DMS153 (cell line): ENCODE data around the gene SETDB1.
"Not testable (repeated sequence)": the region's sequence is repeated elsewhere in the genome, so short reads cannot be mapped to it uniquely, and the experiment has no call there.

ENCODE experiments used
- DNase-seq: peaks from one replicate; lab custom pipeline; 2025; lab: John Stamatoyannopoulos, UW

The SETDB1 gene

GRCh38 chr1:150926097-150926741, at the start of gene SETDB1:
Gene SETDB1, plus strand, starts transcription at chr1:150926363. Its CDS starts 1,352 bp downstream, at chr1:150927715.
- peak; percentile 98 for DNase-seq

GRCh38 chr1:150878931-150879330, 47.2 kb upstream of the SETDB1 start:
- not testable (repeated sequence) for DNase-seq

GRCh38 chr1:150881331-150882070, 44.7 kb upstream of the SETDB1 start:
- DNase-seq: no peak

GRCh38 chr1:150883121-150883520, 43.0 kb upstream of the SETDB1 start:
- DNase-seq: not testable (repeated sequence)

GRCh38 chr1:150887018-150887417, 39.1 kb upstream of the SETDB1 start, which contains the start of gene CTXND2:
Gene CTXND2, plus strand, starts transcription at chr1:150887136. Its CDS starts 25,179 bp downstream, at chr1:150912315.
- no peak for DNase-seq

- no peak for DNase-seq
Measured at GRCh38 chr1:150888727-150889126, 37.4 kb upstream of the SETDB1 start.

GRCh38 chr1:150890033-150890416, 36.1 kb upstream of the SETDB1 start:
- no peak for DNase-seq

- no peak for DNase-seq
Measured at GRCh38 chr1:150893336-150893913, 32.7 kb upstream of the SETDB1 start.

- DNase-seq: no peak
Measured at GRCh38 chr1:150895618-150896017, 30.5 kb upstream of the SETDB1 start.

GRCh38 chr1:150899795-150900194, 26.4 kb upstream of the SETDB1 start:
- DNase-seq: not testable (repeated sequence)

- DNase-seq: no peak
Measured at GRCh38 chr1:150902346-150902745, 23.8 kb upstream of the SETDB1 start.

GRCh38 chr1:150902751-150903150, 23.4 kb upstream of the SETDB1 start:
- DNase-seq: no peak

- DNase-seq: no peak
Measured at GRCh38 chr1:150905301-150905700, 20.9 kb upstream of the SETDB1 start.

GRCh38 chr1:150906329-150906728, 19.8 kb upstream of the SETDB1 start:
- no peak for DNase-seq

- no peak for DNase-seq
Measured at GRCh38 chr1:150906813-150907212, 19.4 kb upstream of the SETDB1 start.

GRCh38 chr1:150909585-150910180, 16.5 kb upstream of the SETDB1 start:
- DNase-seq: no peak

- no peak for DNase-seq
Measured at GRCh38 chr1:150912623-150913022, 13.5 kb upstream of the SETDB1 start.

GRCh38 chr1:150917387-150917786, 8.8 kb upstream of the SETDB1 start:
- DNase-seq: no peak

- peak; percentile 77 for DNase-seq
Measured at GRCh38 chr1:150922519-150922975, 3.6 kb upstream of the SETDB1 start.

GRCh38 chr1:150925080-150925479, 1.1 kb upstream of the SETDB1 start:
- DNase-seq: no peak

- DNase-seq: no peak
Measured at GRCh38 chr1:150927624-150928023, 1.5 kb downstream of the SETDB1 start.

GRCh38 chr1:150928286-150928685, 2.1 kb downstream of the SETDB1 start:
- DNase-seq: no peak

GRCh38 chr1:150928775-150929174, 2.6 kb downstream of the SETDB1 start:
- not testable (repeated sequence) for DNase-seq
